GM10847 (cell line): ENCODE results near the gene PIM3.

ENCODE experiments used
- POLR2A ChIP-seq: IDR thresholded peaks from 2 replicates; pipeline ENCODE4 v1.6.1; 2011; ENCODE audit not compliant: insufficient read length; ENCODE audit errors: extremely low read depth

Gene PIM3

DNA sequence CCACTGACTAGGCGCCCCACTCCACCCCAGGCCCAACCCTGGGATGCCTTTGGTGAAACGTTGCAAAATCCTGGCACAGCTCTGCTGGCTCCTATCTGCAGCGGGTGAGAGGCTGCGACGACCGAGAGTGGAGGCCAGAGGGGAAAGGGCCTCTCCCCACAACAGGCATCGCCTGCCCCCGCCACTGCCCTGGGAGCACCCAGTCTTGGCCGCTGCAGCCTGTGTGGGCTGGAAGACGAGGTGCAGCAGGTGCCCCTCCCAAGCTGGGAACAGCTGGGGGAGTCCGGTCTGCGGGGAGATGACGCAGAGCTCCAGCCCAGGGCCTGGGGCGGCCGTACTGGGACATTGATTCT is 4.2 kb upstream of the PIM3 start:
- TF ChIP-seq POLR2A: no peak

DNA sequence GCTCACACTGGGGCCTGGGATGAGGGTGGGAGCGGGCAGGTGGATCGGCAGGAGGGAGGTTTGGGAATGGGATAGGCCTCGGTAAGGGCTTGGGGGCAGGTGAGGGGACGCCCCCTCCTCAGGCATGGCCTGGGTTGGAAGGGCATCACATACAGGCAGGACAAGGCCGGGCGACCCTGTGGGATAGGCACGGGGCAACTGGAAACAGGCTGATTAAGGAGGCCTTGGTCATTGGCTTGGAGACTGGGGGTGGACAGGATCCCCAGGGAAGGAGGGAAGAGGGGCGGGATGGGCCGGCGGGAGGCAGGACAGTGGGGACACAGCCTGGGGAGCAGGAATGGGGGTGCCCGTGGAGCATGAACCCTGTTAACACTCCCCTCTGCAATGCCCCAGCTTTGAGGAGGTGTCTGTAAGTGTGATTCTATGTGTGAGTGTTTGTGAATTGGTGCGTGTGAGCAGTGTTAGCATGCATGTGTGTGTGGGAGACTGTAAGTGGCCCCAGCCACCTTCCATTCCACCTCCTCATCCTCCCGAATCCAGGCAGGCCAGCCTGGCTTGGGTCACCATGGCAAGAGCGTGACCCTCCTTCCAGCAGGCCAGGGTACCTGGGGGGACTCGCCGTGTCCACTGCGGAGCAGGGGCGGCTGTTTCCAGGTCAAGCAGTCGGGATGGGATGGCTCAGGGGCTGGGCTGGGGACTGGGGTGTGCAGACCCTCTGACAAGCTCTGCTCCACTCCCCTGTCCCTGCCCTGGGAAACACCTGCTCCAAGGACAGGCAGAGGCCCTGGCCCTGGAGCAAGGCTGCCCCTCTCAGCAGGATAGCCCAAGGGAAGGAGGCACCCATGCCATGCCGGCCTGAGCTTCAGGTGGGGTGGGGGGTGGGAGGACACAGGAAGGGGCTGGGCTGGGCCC is 3.4 kb upstream of the PIM3 start:
- no peak for TF ChIP-seq POLR2A

DNA sequence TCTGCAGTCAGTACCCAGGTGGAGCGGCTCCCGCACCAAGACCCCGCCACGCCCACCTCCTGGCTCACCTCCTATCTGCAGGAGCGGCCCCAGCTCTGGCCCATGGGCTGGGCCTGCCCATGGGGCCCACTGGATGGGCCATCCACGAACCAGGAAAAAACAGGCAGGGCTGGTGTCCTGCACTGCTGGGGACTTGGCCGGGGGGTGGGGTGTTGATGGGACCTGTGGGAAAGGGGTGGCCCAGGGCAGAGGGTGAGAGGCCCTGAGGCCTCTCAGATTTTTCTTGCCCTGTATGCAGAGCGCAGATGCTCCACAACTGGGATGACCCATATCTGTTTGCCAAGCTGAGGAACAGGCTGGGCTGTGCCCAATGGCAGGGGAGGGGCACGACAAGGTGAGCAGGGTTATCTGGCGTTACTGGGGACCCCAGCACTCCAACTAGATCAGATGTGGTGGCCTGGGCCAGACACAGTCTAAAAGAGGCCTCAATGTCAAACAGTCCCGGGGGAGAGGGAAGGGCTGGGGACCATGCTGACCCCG is 2.7 kb upstream of the PIM3 start:
- no peak for TF ChIP-seq POLR2A

DNA sequence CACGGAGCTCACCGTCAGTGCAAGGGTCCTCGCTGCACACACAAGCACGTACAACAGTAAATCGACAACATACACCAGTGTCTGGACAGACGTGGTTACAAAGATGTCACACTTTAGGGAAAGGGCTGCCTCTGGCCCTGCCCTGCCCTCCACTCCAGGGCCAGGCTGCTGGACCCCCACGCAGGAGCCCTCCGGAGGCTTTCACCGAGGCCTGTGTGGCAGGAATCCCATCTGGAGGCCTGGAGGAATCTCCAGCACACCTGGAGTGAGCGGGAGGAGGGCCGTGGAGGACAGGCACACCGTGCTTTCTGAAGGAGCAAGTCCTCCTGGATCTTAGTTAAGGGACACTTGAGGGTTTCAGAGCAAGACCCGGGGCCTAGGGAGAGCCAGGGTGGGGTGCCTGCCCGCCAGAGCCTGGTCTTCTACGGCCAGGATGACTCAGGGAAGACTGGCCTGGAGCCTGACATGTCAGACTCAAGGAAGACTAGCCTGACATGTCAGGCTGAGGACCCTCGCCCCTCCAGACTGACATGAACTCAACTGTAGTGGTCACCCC is 2.1 kb upstream of the PIM3 start:
- TF ChIP-seq POLR2A: no peak

DNA sequence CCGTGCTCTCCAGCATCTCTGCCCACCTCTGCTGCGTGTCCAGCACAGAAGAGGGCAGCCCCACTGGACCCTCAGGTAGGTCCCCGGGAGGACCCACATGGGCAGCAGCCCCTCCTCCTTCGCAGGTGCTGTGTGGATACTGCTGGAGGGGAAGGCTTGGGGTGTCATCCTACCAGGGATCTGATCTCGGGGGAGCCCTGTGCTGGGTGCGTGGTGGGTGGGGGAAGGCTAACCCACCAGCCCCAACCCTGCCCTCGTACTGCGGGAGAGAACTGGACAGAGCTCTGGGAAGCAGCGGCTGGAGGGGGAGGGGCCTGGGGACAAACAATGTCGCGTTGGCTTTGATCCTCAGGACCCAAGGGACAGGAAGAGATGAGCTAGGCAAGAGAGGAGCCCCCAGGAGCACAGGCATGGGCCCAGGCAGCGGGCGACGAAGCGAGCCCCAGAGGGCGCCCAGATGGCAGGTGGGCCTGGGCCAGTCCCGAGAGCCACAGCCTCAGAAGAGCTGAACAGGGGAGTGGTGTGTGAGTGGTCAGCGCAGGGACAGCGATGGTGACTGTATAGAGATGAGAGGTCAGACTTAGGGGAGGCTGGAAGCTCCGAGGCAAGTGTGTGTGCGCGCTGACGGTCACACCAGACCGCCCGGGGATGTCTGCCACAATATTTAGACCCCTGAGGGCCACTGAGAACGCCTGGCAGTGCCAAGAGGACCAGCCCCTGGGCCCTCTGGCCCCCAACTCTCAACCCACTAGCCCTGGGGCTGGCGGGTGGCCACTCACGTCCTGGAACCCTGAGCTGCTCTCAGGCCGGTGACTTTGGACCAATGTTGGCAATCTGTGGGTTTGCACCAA is 1.4 kb upstream of the PIM3 start:
- TF ChIP-seq POLR2A: no peak

DNA sequence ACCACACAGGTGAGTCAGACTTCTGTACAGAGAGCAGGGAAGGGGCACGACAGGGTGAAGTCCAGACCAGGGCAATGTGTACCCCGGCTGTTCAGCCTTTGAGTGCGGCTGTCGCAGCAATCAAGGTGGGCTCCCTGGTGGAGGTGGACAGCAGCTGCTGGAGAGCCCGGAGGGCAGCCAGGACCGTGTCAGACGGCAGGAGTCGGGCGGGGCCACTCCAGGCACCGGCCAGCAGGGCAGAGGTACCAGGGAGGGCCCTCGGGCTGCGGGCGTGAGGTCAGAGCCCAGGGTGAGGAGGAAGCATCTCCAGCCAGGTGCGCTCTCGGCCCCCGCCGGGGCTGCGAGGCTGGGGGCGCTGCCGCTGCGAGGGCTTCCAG is 802 bp upstream of the PIM3 start:
- no peak for TF ChIP-seq POLR2A

DNA sequence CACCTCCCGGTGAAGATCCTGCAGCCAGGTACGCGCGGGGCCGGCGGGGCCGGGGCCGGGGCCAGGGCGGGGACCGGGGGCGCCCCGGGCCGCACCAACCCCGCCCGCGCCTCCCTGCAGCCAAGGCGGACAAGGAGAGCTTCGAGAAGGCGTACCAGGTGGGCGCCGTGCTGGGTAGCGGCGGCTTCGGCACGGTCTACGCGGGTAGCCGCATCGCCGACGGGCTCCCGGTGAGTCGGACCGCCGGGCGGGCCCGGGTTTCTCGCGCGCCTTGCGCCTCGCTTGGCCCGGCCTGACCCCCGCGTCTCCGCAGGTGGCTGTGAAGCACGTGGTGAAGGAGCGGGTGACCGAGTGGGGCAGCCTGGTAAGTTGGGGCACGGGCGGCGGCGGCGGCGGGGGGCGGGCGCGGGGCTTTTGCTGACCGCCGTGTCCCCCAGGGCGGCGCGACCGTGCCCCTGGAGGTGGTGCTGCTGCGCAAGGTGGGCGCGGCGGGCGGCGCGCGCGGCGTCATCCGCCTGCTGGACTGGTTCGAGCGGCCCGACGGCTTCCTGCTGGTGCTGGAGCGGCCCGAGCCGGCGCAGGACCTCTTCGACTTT is 531 bp downstream of the PIM3 start:
- no peak for TF ChIP-seq POLR2A

DNA sequence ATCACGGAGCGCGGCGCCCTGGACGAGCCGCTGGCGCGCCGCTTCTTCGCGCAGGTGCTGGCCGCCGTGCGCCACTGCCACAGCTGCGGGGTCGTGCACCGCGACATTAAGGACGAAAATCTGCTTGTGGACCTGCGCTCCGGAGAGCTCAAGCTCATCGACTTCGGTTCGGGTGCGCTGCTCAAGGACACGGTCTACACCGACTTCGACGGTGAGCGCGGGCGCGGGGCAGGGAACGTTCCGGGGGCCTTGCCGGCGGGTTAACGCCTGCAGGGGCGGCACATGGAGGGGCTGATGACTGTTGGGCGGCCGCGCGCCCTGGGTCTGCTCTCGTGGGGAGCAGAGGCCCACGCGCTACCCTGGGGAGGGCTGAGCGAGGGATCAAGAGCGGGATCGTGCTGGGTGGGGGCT is 1.0 kb downstream of the PIM3 start:
- TF ChIP-seq POLR2A: no peak

DNA sequence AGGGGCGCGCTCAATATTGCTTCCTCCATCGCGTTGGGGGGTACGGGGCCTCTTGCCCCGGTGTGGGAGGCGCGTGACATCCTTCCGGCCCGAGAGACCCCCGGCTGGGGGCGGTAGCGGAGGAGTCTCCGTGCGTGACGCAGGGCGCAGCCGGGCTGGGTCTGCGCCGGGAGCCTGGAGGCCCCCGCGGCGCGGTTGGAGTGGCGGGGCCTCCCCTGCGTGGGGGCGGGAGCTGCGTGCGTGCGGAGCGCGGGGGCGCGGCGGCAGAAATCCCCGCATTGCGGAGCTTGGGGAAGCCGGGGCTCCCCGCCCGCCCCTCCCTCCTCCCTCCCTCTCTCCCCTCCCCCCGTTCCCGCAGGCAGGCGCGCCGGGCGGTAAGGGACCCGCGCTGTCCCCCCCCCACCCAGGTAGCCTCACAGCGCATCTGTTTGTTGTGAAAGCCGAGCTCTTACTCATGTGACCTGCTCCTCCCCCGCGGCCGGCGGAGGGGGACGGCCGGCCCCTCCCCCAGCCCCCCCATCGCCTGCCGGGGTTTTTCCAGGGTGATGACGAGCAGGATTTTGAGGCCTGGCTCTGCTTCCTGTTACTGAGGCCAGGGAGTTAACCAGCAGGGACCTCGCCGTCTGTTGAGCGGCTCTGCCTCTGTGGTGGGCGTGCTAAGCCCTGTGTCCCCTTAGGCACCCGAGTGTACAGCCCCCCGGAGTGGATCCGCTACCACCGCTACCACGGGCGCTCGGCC is 1.6 kb downstream of the PIM3 start:
- TF ChIP-seq POLR2A: peak; percentile 43

DNA sequence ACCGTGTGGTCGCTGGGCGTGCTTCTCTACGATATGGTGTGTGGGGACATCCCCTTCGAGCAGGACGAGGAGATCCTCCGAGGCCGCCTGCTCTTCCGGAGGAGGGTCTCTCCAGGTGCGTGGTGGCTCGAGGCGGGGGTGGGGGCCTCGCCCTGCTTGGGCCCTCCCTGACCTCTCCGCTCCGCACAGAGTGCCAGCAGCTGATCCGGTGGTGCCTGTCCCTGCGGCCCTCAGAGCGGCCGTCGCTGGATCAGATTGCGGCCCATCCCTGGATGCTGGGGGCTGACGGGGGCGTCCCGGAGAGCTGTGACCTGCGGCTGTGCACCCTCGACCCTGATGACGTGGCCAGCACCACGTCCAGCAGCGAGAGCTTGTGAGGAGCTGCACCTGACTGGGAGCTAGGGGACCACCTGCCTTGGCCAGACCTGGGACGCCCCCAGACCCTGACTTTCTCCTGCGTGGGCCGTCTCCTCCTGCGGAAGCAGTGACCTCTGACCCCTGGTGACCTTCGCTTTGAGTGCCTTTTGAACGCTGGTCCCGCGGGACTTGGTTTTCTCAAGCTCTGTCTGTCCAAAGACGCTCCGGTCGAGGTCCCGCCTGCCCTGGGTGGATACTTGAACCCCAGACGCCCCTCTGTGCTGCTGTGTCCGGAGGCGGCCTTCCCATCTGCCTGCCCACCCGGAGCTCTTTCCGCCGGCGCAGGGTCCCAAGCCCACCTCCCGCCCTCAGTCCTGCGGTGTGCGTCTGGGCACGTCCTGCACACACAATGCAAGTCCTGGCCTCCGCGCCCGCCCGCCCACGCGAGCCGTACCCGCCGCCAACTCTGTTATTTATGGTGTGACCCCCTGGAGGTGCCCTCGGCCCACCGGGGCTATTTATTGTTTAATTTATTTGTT is 2.4 kb downstream of the PIM3 start:
- no peak for TF ChIP-seq POLR2A

DNA sequence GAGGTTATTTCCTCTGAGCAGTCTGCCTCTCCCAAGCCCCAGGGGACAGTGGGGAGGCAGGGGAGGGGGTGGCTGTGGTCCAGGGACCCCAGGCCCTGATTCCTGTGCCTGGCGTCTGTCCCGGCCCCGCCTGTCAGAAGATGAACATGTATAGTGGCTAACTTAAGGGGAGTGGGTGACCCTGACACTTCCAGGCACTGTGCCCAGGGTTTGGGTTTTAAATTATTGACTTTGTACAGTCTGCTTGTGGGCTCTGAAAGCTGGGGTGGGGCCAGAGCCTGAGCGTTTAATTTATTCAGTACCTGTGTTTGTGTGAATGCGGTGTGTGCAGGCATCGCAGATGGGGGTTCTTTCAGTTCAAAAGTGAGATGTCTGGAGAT is 3.1 kb downstream of the PIM3 start:
- TF ChIP-seq POLR2A: no peak

DNA sequence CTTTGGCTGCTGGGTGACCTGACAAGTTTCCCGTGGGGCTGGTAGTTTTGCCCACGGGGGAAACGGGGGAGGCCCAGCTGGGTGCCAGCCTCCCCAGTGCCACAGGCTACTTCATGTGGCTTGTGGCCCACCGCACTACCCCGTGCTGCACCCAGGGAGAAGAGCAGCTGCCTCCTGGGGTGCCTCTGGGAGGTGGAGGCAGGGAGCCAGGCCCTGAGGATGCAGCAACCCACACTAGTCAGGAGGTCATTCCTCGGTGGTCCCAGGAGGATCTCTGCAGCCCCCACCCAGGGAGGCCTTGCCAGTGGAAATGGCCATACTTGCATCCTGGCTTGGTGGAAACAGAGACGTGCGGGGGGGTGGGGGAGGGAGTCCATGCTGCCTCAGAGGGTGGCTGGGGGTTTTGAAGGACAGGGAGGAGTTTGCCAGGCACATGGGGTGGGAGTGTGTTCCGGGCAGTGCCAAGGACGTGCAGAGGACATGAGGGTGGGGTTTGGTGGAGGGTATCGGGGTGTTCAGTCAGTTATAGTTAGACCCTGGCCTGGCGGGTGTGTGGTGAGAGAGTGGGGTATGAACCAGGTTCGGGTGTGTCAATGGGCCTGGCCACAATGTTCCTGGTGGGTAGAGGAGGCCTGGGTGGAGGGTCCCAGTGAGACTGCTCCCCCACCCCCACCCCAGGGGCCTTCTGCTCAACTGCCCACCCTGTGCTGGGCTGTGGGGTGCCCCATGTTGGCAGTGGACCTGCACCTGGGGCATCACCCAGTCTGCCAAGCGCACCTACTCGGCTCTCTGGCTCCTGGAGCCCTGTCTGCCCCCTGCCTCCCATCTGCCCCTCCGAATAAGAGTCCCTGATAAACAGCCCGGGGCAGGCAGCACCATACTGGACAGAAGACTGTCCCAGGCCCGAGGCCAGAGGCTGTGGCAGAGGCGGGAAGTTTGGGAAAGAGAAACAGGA is 3.8 kb downstream of the PIM3 start:
- no peak for TF ChIP-seq POLR2A
